CD14-positive monocyte (primary cell): ENCODE measurements around the gene HHIPL1. TPM values are rescaled to one million over a fixed set of nuclear protein-coding genes. Genes with fewer than 3 reads are reported as not detected.

ENCODE experiments used
- DNase-seq, 3 donors: peaks; one replicate each; pipeline ENCODE4 v3.0.0-alpha.2; 2011 to 2022
- H2AFZ ChIP-seq: 2 replicates; pipeline ENCODE4 v1.6.0; 2012; ENCODE audit warnings: mild to moderate bottlenecking, low read depth, low read length, inconsistent platforms; ENCODE audit not compliant: insufficient read depth, poor library complexity, severe bottlenecking
- H3K27ac ChIP-seq, 2 donors: 1 replicate in 1 of 2; 2 replicates in 1 of 2; pipeline ENCODE4 v1.5.1; 2012 to 2013; ENCODE audit warnings: low read length in 2 of 2, control low read depth in 1 of 2, inconsistent platforms in 1 of 2, low read depth in 1 of 2, mild to moderate bottlenecking in 1 of 2
- H3K27me3 ChIP-seq, 2 donors: one replicate each; pipeline versions ENCODE4 v1.6.0 to v1.6.1; 2011 to 2013; ENCODE audit warnings: low read length in 2 of 2; ENCODE audit not compliant: control insufficient read depth in 2 of 2, insufficient read depth in 2 of 2
- H3K36me3 ChIP-seq, 2 donors: replicated peaks in 1 of 2; 1 replicate in 1 of 2; 2 replicates in 1 of 2; pipeline versions ENCODE4 v1.5.1 to v1.6.1; 2012 to 2013; ENCODE audit warnings: low read length in 2 of 2, control low read depth in 1 of 2, inconsistent platforms in 1 of 2, mild to moderate bottlenecking in 1 of 2; ENCODE audit not compliant: insufficient read depth in 2 of 2, control insufficient read depth in 1 of 2
- H3K4me1 ChIP-seq, 2 donors: 1 replicate in 1 of 2; 2 replicates in 1 of 2; pipeline versions ENCODE4 v1.5.1 to v1.6.1; 2012 to 2013; ENCODE audit warnings: low read length in 2 of 2, control low read depth in 1 of 2, inconsistent platforms in 1 of 2, mild to moderate bottlenecking in 1 of 2, moderate library complexity in 1 of 2; ENCODE audit not compliant: insufficient read depth in 2 of 2, control insufficient read depth in 1 of 2
- H3K4me2 ChIP-seq: replicated peaks from 2 replicates; pipeline ENCODE3; 2012; ENCODE audit warnings: low read length, moderate library complexity, mild to moderate bottlenecking; ENCODE audit not compliant: poor library complexity, severe bottlenecking; ENCODE audit errors: extremely low read depth
- H3K4me3 ChIP-seq, 3 experiments: fragments of 200-600 bp in 1 of 3; sonication (generic) in 1 of 3; replicated peaks in 1 of 3; 1 replicate in 2 of 3; 2 replicates in 1 of 3; pipeline ENCODE4 v1.5.1; 2011 to 2013; ENCODE audit warnings: low read length in 3 of 3, mild to moderate bottlenecking in 3 of 3, control low read depth in 2 of 3, low read depth in 2 of 3, inconsistent platforms in 1 of 3, moderate library complexity in 1 of 3
- H3K79me2 ChIP-seq: 2 replicates; pipeline ENCODE4 v1.6.0; 2012; ENCODE audit warnings: mild to moderate bottlenecking, control low read depth, inconsistent platforms, low read length, moderate library complexity; ENCODE audit not compliant: insufficient read depth
- H3K9ac ChIP-seq: 2 replicates; pipeline ENCODE4 v1.6.0; 2017; ENCODE audit warnings: low read length, mild to moderate bottlenecking; ENCODE audit not compliant: insufficient read depth, poor library complexity, severe bottlenecking
- H3K9me3 ChIP-seq, 2 donors: replicated peaks in 1 of 2; 1 replicate in 1 of 2; 2 replicates in 1 of 2; pipeline versions ENCODE4 v1.5.1 to v1.6.1; 2012 to 2013; ENCODE audit warnings: low read length in 2 of 2, control low read depth in 1 of 2; ENCODE audit not compliant: control insufficient read depth in 1 of 2, insufficient read depth in 1 of 2
- H4K20me1 ChIP-seq: 2 replicates; pipeline ENCODE4 v1.6.0; 2012; ENCODE audit warnings: mild to moderate bottlenecking, low read length, control low read depth, moderate library complexity; ENCODE audit not compliant: insufficient read depth
- H3K27ac Mint-ChIP-seq, 7 donors: one replicate each; pipeline ENCODE4 v1.8.0; 2020; ENCODE audit warnings: mild to moderate bottlenecking in 7 of 7, mixed read lengths in 7 of 7, moderate library complexity in 6 of 7, inconsistent platforms in 2 of 7
- H3K27me3 Mint-ChIP-seq, 3 donors: one replicate each; pipeline ENCODE4 v1.8.0; 2021 to 2022; ENCODE audit warnings: low read depth in 3 of 3, mild to moderate bottlenecking in 3 of 3, mixed read lengths in 3 of 3, moderate library complexity in 3 of 3, inconsistent platforms in 1 of 3
- H3K36me3 Mint-ChIP-seq, 2 donors: one replicate each; pipeline ENCODE4 v1.8.0; 2020; ENCODE audit warnings: mixed read lengths in 2 of 2, inconsistent platforms in 1 of 2, mild to moderate bottlenecking in 1 of 2
- H3K4me1 Mint-ChIP-seq: one replicate; pipeline ENCODE4 v1.8.0; 2020; ENCODE audit warnings: mild to moderate bottlenecking, mixed read lengths
- H3K4me3 Mint-ChIP-seq, 2 donors: one replicate each; pipeline ENCODE4 v1.8.0; 2020; ENCODE audit warnings: mild to moderate bottlenecking in 2 of 2, mixed read lengths in 2 of 2, moderate library complexity in 1 of 2
- H3K9me3 Mint-ChIP-seq, 7 donors: one replicate each; pipeline ENCODE4 v1.8.0; 2020 to 2022; ENCODE audit warnings: mixed read lengths in 7 of 7, mild to moderate bottlenecking in 6 of 7, moderate library complexity in 6 of 7, inconsistent platforms in 2 of 7
- CTCF ChIP-seq: fragments of 200-600 bp; IDR thresholded peaks from one replicate; pipeline ENCODE4 v1.8.0; 2022; ENCODE audit warnings: antibody characterized with exemption, mild to moderate bottlenecking
- WGBS: methylation state at CpG from one replicate; pipeline ENCODE4 v1.1.5; 2013; ENCODE audit warnings: missing lambda C conversion rate; ENCODE audit not compliant: insufficient coverage; 5-methylcytosine and 5-hydroxymethylcytosine counted together
- intact Hi-C, 2 donors: fragments of 100-400 bp; cut with micrococcal nuclease; formaldehyde crosslinking; loops; one replicate each; pipeline versions ENCODE4 v1.15.0 to v1.15.1; 2023
- polyA plus RNA-seq, 3 donors: library from polyadenylated mRNA; depleted of rRNA in 1 of 3; unstranded in 2 of 3; stranded (reverse) in 1 of 3; fragments of 300-500 nt in 2 of 3; fragments of >200 nt in 1 of 3; fragmentation: Illumina TruSeq in 2 of 3; gene quantifications; 1 replicate in 2 of 3; 2 replicates in 1 of 3; pipeline ENCODE4 v1.2.3, GENCODE V29; 2012 to 2021

HHIPL1 gene
- polyA plus RNA-seq, 3 donors: 0.09 TPM; not detected in 2

GRCh38 chr14:99664058-99664936 lies 19.4 kb downstream of the HHIPL1 start:
- WGBS: 68% methylated on average over 7 of the region's 8 CpGs
- H3K27ac Mint-ChIP-seq: no peak overlapping the region
- H3K4me1 ChIP-seq: peaks cover 0 to 3% of the 10 kb centered on the region in 2 donors
- H3K36me3 ChIP-seq: no peaks in the 10 kb centered on the region
- no peak overlapping the region for H3K9ac ChIP-seq
- H3K27ac ChIP-seq: no peak overlapping the region
- H3K79me2 ChIP-seq: no peaks in the 10 kb centered on the region
- no peak overlapping the region for H3K4me3 ChIP-seq
- intact Hi-C loops: no loop called here
- H3K27me3 ChIP-seq: peaks cover 9 to 24% of the 10 kb centered on the region in 2 donors
- no peaks in the 10 kb centered on the region for H3K9me3 ChIP-seq
- no peak for DNase-seq
- peaks cover 2% of the 10 kb centered on the region for H3K4me1 Mint-ChIP-seq
- H3K4me3 Mint-ChIP-seq: no peak overlapping the region
- TF ChIP-seq CTCF: no peak
- no peak overlapping the region for H2AFZ ChIP-seq
- no peaks in the 10 kb centered on the region for H4K20me1 ChIP-seq
- H3K27me3 Mint-ChIP-seq: peaks cover 27 to 47% (median 28%) of the 10 kb centered on the region in 3 donors
- peaks cover 0 to 7% (median 0%) of the 10 kb centered on the region in 7 donors for H3K9me3 Mint-ChIP-seq
- H3K4me2 ChIP-seq: no peak overlapping the region
- H3K36me3 Mint-ChIP-seq: no peaks in the 10 kb centered on the region

- no peak overlapping the region for H3K27ac Mint-ChIP-seq
- intact Hi-C loops: no loop called here
Observed at GRCh38 chr14:99664937-99665273, 20.0 kb downstream of the HHIPL1 start.

More at GRCh38 chr14:99664937-99665273, 20.0 kb downstream of the HHIPL1 start:
- no peak overlapping the region for H3K9ac ChIP-seq
- peaks cover 0 to 5% (median 0%) of the 10 kb centered on the region in 7 donors for H3K9me3 Mint-ChIP-seq
- H3K4me2 ChIP-seq: no peak overlapping the region
- peaks cover 2% of the 10 kb centered on the region for H3K4me1 Mint-ChIP-seq
- no peak for TF ChIP-seq CTCF
- H4K20me1 ChIP-seq: no peaks in the 10 kb centered on the region
- no peak for DNase-seq
- no peaks in the 10 kb centered on the region for H3K36me3 ChIP-seq
- WGBS: 96% methylated on average over 3 of the region's 12 CpGs
- H2AFZ ChIP-seq: no peak overlapping the region
- H3K4me1 ChIP-seq: peaks cover 0 to 3% of the 10 kb centered on the region in 2 donors
- no peak overlapping the region for H3K4me3 ChIP-seq
- H3K4me3 Mint-ChIP-seq: no peak overlapping the region
- no peaks in the 10 kb centered on the region for H3K79me2 ChIP-seq
- H3K27me3 ChIP-seq: peaks cover 9 to 22% of the 10 kb centered on the region in 2 donors
- no peaks in the 10 kb centered on the region for H3K36me3 Mint-ChIP-seq
- H3K27me3 Mint-ChIP-seq: peaks cover 25 to 41% (median 26%) of the 10 kb centered on the region in 3 donors
- H3K9me3 ChIP-seq: no peaks in the 10 kb centered on the region
- H3K27ac ChIP-seq: no peak overlapping the region
